SK-N-SH (cell line): ENCODE measurements around the gene EFS. TPM values are rescaled to one million over a fixed set of nuclear protein-coding genes. Genes with fewer than 3 reads are reported as not detected.

Experiments
- CTCF ChIA-PET: fragments of 300-600, 350-600 bp; formaldehyde crosslinking; extraction: SDS; loops from one replicate; lab custom pipeline; 2021; lab: Yijun Ruan, JAX
- POLR2A ChIA-PET: fragments of 350-600 bp; sonication (Branson Sonifier 250); formaldehyde crosslinking; extraction: SDS; loops from one replicate; lab custom pipeline; 2020; ENCODE audit warnings: antibody characterized with exemption, inconsistent platforms; lab: Yijun Ruan, JAX
- DNase-seq: peaks from one replicate; pipeline ENCODE4 v3.0.0; 2012
- H2AFZ ChIP-seq: fragments of 200-600 bp; sonication (generic); 2 replicates; pipeline ENCODE4 v1.8.1; 2016; ENCODE audit warnings: antibody characterized with exemption, mild to moderate bottlenecking, low read depth
- H3F3A ChIP-seq: fragments of 200-600 bp; sonication (generic); replicated peaks from 2 replicates; pipeline ENCODE3; 2016; ENCODE audit warnings: antibody characterized with exemption, mild to moderate bottlenecking; ENCODE audit not compliant: insufficient read depth
- H3K27ac ChIP-seq, 2 experiments: fragments of 200-500 bp in 1 of 2; fragments of 200-600 bp in 1 of 2; sonication (Bioruptor generic) in 1 of 2; sonication (generic), shearing (Covaris generic) in 1 of 2; 2 replicates each; pipeline versions ENCODE4 v1.5.1 to v1.6.1; 2014 to 2016; ENCODE audit warnings: low read depth in 2 of 2, inconsistent platforms in 1 of 2, low read length in 1 of 2, mild to moderate bottlenecking in 1 of 2, mixed read lengths in 1 of 2
- H3K27me3 ChIP-seq: fragments of 200-600 bp; sonication (generic), shearing (Covaris generic); 2 replicates; pipeline ENCODE4 v1.6.1; 2016; ENCODE audit warnings: mixed run types; ENCODE audit not compliant: insufficient read depth
- H3K36me3 ChIP-seq, 2 experiments: fragments of 200-500 bp in 1 of 2; fragments of 200-600 bp in 1 of 2; sonication (Bioruptor generic) in 1 of 2; sonication (generic) in 1 of 2; replicated peaks in 1 of 2; 2 replicates each; pipeline versions ENCODE3 to v1.5.1; 2014 to 2016; ENCODE audit warnings: low read length in 1 of 2, mild to moderate bottlenecking in 1 of 2; ENCODE audit not compliant: insufficient read depth in 2 of 2, control insufficient read depth in 1 of 2
- H3K4me1 ChIP-seq, 2 experiments: fragments of 200-500 bp in 1 of 2; fragments of 200-600 bp in 1 of 2; sonication (Bioruptor generic) in 1 of 2; sonication (generic), shearing (Covaris generic) in 1 of 2; 2 replicates each; pipeline versions ENCODE4 v1.5.1 to v1.6.1; 2014 to 2016; ENCODE audit warnings: low read depth in 1 of 2, low read length in 1 of 2, mixed run types in 1 of 2; ENCODE audit not compliant: insufficient read depth in 2 of 2, control insufficient read depth in 1 of 2
- H3K4me2 ChIP-seq: fragments of 200-600 bp; sonication (generic), shearing (Covaris generic); 2 replicates; pipeline ENCODE4 v1.6.1; 2017; ENCODE audit warnings: mixed run types
- H3K4me3 ChIP-seq, 2 experiments: fragments of 200-500 bp in 1 of 2; fragments of 200-600 bp in 1 of 2; sonication (Bioruptor generic) in 1 of 2; sonication (generic), shearing (Covaris generic) in 1 of 2; 2 replicates each; pipeline versions ENCODE4 v1.5.1 to v1.8.1; 2014 to 2016; ENCODE audit warnings: low read depth in 2 of 2, inconsistent platforms in 1 of 2, low read length in 1 of 2, mild to moderate bottlenecking in 1 of 2, mixed read lengths in 1 of 2, moderate library complexity in 1 of 2
- H3K79me2 ChIP-seq: fragments of 200-600 bp; sonication (generic); 2 replicates; pipeline ENCODE4 v1.8.1; 2017; ENCODE audit warnings: mild to moderate bottlenecking; ENCODE audit not compliant: insufficient read depth
- H3K9ac ChIP-seq: fragments of 200-600 bp; sonication (generic); 2 replicates; pipeline ENCODE4 v1.6.1; 2017; ENCODE audit warnings: mixed run types
- H3K9me2 ChIP-seq: fragments of 200-600 bp; sonication (generic); 2 replicates; pipeline ENCODE4 v1.6.1; 2017; ENCODE audit warnings: mixed run types
- H3K9me3 ChIP-seq: fragments of 200-600 bp; sonication (generic); 2 replicates; pipeline ENCODE4 v1.6.1; 2017; ENCODE audit warnings: mixed run types, mild to moderate bottlenecking, moderate library complexity
- H4K20me1 ChIP-seq: fragments of 200-600 bp; sonication (generic); 2 replicates; pipeline ENCODE4 v1.6.1; 2017; ENCODE audit warnings: mild to moderate bottlenecking, mixed run types; ENCODE audit not compliant: insufficient read depth
- EP300 ChIP-seq, 2 experiments: IDR thresholded peaks; 2 replicates each; pipeline versions ENCODE4 v1.4.0 to v1.6.1; 2012; ENCODE audit warnings: borderline replicate concordance in 1 of 2, low read depth in 1 of 2, low read length in 1 of 2
- FOXJ3 ChIP-seq: sonication (generic); formaldehyde crosslinking; IDR thresholded peaks from 2 replicates; pipeline ENCODE4 v1.5.1; 2020; ENCODE audit warnings: mild to moderate bottlenecking, missing genetic modification reagents
- IRF3 ChIP-seq: fragments of 150-350 bp; IDR thresholded peaks from 2 replicates; pipeline ENCODE4 v1.6.1; 2016; ENCODE audit warnings: mild to moderate bottlenecking, low read depth, low read length
- JUND ChIP-seq: IDR thresholded peaks from 2 replicates; pipeline ENCODE4 v1.4.0; 2012
- NFIC ChIP-seq: IDR thresholded peaks from 2 replicates; pipeline ENCODE4 v1.4.0; 2012; ENCODE audit warnings: borderline replicate concordance
- REST ChIP-seq: IDR thresholded peaks from 2 replicates; pipeline ENCODE4 v1.6.1; 2012; ENCODE audit warnings: mild to moderate bottlenecking, low read depth, low read length, moderate library complexity
- RXRA ChIP-seq: IDR thresholded peaks from 2 replicates; pipeline ENCODE4 v1.4.0; 2012; ENCODE audit warnings: low read depth, mild to moderate bottlenecking, borderline replicate concordance
- SIN3A ChIP-seq: IDR thresholded peaks from 2 replicates; pipeline ENCODE4 v1.6.1; 2012; ENCODE audit warnings: low read depth, mild to moderate bottlenecking, low read length, moderate library complexity, borderline replicate concordance
- TEAD4 ChIP-seq: IDR thresholded peaks from 2 replicates; pipeline ENCODE4 v1.4.0; 2012; ENCODE audit warnings: mild to moderate bottlenecking, borderline replicate concordance; ENCODE audit not compliant: insufficient read depth
- YY1 ChIP-seq: IDR thresholded peaks from 2 replicates; pipeline ENCODE4 v1.4.0; 2012; ENCODE audit warnings: low read depth, mild to moderate bottlenecking
- WGBS: methylation state at CpG from one replicate; pipeline ENCODE4 v1.1.6; 2017; ENCODE audit warnings: low lambda C conversion rate; 5-methylcytosine and 5-hydroxymethylcytosine counted together
- polyA plus RNA-seq, 3 experiments: library from polyadenylated mRNA; depleted of rRNA; stranded (reverse); fragments of >200 nt; gene quantifications; 2 replicates each; pipeline ENCODE4 v1.2.3, GENCODE V29; 2012
- TF ChIP-seq, protein P1 (sequence below): IDR thresholded peaks from 2 replicates; pipeline ENCODE4; 2012
- TF ChIP-seq, protein P2 (sequence below): IDR thresholded peaks from 2 replicates; pipeline ENCODE4 v1.4.0; 2012; ENCODE audit warnings: low read depth, borderline replicate concordance

Gene EFS
- polyA plus RNA-seq, 1 of the 3 experiments (the other 2 are of a cell fraction), result 4.4 TPM

- Histone ChIP-seq H3K9me3 (no peaks in the 10 kb centered on the region), H3K79me2 (no peaks in the 10 kb centered on the region), H3K9ac (no peak overlapping the region), H2AFZ (no peak overlapping the region), H3K4me2 (no peak overlapping the region), H4K20me1 (no peaks in the 10 kb centered on the region), H3K27ac (no peak overlapping the region), H3K36me3 (no peaks in the 10 kb centered on the region), H3K4me1 (peaks cover 0 to 3% of the 10 kb centered on the region in 2 experiments; a peak in 1 of 4 replicates), H3K27me3 (peaks cover 8% of the 10 kb centered on the region), H3K4me3 (no peak overlapping the region), H3F3A (no peaks in the 10 kb centered on the region), H3K9me2 (no peaks in the 10 kb centered on the region)
- TF ChIP-seq, protein P1, sequence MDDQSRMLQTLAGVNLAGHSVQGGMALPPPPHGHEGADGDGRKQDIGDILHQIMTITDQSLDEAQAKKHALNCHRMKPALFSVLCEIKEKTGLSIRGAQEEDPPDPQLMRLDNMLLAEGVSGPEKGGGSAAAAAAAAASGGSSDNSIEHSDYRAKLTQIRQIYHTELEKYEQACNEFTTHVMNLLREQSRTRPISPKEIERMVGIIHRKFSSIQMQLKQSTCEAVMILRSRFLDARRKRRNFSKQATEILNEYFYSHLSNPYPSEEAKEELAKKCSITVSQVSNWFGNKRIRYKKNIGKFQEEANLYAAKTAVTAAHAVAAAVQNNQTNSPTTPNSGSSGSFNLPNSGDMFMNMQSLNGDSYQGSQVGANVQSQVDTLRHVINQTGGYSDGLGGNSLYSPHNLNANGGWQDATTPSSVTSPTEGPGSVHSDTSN, result no peak
- TF ChIP-seq TEAD4, result no peak
- TF ChIP-seq RXRA, result no peak
- no peak for TF ChIP-seq EP300 (IDR thresholded peaks at IDR 0.05; ENCODE audit: borderline replicate concordance in 1 of 2, low read depth in 1 of 2, low read length in 1 of 2)
- TF ChIP-seq, protein P2, sequence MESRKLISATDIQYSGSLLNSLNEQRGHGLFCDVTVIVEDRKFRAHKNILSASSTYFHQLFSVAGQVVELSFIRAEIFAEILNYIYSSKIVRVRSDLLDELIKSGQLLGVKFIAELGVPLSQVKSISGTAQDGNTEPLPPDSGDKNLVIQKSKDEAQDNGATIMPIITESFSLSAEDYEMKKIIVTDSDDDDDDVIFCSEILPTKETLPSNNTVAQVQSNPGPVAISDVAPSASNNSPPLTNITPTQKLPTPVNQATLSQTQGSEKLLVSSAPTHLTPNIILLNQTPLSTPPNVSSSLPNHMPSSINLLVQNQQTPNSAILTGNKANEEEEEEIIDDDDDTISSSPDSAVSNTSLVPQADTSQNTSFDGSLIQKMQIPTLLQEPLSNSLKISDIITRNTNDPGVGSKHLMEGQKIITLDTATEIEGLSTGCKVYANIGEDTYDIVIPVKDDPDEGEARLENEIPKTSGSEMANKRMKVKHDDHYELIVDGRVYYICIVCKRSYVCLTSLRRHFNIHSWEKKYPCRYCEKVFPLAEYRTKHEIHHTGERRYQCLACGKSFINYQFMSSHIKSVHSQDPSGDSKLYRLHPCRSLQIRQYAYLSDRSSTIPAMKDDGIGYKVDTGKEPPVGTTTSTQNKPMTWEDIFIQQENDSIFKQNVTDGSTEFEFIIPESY, result no peak
- TF ChIP-seq IRF3, result no peak
- TF ChIP-seq SIN3A, result no peak
- TF ChIP-seq JUND, result no peak
- TF ChIP-seq NFIC, result no peak
- no peak for TF ChIP-seq FOXJ3 (CRISPR knock-in tag)
- no peak for TF ChIP-seq YY1
- TF ChIP-seq REST, result no peak
- WGBS, result 32% methylated on average over 3 of the region's 4 CpGs
- CTCF ChIA-PET, result interaction anchor here (0.8 to 8.2 kb wide), 19 partner anchors 9 to 124 kb away, joined by 3 to 179 read pairs (median 5); partner anchors contain the start of genes EFS, PABPN1 and SLC22A17
- POLR2A ChIA-PET, result no interaction called here
- DNase-seq, result no peak
Measured at GRCh38 chr14:23380976-23381375, 16.0 kb upstream of the EFS start.
